Measurements from ENCODE around the gene KRTAP10-4.
"Not testable (repeated sequence)": the region's sequence is repeated elsewhere in the genome, so short reads cannot be mapped to it uniquely, and the experiment has no call there.

The KRTAP10-4 gene

DNA sequence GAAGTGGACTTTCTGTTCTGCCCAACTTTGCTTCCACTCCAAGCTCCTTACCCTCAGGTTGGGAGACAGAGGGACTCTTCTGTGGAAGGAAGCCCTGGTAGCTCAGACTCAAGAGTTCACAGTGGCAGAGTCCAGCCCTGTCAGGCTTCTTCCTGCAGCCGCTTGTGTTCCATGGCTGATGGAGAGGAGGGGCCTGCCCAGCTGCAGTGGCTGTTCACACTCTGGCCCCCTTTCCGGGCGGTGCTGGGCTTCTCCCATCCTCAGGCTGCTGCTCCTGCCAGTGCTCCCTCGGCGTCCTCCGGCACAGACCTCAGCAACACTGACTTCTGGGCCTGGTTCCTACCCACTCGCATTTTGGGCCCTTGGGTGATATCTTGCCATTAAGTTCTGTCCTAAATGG, 37.6 kb upstream of the KRTAP10-4 start:
- DNase-seq: no peak

DNA sequence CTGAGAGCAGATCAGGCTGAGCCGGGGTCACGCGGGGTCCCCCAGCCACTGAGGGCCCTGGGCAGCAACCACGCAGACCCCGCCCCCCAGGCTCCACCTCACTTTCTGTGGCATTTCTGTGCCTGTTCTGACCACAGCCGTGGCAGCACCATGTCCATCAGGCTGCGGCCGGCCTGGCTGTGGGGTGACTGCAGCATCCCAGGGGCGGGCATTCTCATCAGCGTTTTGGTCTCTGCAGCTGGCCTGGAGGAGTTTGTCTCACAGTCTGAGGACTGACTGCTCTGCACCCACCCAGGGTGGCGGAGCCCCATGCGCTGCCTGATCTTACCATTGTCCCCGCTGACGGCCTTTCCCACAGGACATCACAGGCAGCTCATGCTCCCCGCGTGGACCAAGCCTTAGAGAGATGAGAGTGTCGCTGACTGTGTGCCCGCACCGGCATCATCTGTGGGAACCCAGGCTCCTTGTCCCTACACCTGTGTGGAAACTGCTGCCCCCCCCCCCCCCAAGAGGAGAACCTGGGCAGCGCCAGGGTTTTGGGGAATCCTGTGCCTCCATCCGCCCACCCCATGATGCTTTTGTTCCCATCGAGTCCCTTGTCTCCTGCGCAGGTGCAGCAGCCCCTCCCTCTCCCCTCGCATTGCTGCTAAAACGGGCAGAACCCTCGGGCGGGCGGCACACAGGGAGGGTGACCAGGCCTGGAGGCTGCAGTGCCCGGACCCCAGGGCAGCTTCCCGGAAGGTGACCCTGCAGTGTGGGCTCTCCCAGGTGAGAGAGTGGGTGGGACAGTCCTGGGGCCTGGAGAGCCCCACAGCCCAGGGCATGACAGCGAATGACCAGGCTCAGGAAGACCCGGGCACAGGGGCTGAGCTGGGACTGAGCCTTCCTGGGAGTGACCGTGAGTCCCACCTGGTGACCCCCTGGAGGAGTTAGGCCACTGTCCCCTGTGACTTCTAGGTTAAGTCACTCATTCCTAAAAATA, 35.3 kb upstream of the KRTAP10-4 start:
- DNase-seq: no peak

DNA sequence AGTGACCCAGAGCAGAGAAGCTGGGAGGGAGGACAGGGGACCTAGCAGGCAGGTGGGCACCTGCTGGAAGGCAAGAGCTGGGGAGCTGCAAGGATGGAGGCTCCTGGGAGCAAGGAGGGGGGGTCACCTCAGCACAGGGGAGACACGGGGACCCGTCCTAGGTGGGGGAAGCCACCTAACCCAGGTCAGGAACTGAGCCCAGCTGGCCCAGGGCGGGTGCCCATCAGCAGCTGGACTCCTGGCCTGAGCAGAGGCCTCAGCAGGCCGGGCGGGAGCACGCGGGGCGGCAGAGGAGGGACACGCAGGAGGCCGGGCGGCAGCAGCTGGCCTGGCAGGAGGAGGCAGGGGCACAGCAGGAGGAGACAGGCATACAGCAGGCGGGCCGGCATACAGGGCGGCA, 34.5 kb upstream of the KRTAP10-4 start:
- no peak for DNase-seq

DNA sequence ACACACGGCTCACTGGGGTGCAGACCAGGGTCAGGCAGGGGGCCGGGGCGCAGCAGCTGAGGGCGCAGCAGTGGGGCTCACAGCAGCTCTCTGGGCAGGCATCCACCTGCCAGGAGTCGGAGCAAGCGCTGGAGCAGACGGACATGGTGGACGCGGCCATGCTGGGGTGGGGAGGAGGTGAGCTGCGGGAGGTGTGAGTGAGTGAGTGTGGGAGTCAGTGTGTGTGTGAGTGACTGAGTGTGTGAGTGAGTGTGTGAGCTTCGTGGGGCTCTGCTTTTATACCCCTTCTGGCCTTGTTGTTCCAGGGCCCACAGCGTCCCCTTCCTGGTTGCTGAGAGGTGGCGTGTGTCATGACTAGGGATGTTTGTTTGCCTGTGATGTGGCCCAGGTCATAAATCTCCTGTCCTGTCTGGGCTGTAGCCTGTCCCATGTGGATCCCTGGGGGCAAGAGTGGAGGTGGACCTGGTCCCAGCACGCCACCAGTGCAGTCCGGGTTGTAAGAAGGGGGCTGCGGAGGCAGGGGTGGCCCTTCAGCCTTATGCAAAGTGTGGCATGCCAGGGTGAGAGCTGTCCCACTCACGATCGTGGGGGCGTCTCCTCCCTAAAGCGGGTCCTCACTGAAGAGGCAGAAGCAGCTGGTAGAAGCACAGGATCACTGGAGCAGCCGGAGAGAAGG, 33.4 kb upstream of the KRTAP10-4 start, which contains the start of gene KRTAP10-1:
TSS of gene KRTAP10-1 (minus strand) at position 205 of the 676 bp plus-strand sequence. CDS start at position 160, 45 bp downstream.
- DNase-seq: no peak

DNA sequence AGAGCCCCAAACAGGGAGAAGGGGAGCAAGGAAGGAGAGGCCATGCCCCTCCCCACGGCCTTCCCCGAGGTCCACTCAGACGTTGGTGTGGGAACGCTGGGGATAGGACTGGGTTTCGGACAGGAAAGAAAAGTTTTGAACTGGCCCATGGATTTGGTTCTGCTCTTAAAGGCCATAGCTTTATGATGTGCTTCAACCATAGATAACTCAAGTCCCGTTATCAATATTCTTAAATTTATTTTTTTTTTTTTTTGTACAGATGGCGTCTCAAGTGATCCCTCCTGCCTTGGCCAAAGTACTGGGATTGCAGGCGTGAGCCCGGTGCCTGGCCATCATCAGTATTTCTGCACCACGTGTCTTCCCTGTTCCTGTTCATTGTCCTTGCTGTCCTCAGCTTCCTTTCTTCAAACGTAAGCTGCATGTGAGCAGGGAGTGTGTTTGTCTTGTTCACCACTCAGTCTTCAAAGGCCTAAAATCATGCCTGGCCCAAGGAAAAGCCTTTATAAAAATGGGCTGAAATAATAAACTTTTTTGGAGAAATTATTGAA, 32.7 kb upstream of the KRTAP10-4 start:
- DNase-seq: no peak

DNA sequence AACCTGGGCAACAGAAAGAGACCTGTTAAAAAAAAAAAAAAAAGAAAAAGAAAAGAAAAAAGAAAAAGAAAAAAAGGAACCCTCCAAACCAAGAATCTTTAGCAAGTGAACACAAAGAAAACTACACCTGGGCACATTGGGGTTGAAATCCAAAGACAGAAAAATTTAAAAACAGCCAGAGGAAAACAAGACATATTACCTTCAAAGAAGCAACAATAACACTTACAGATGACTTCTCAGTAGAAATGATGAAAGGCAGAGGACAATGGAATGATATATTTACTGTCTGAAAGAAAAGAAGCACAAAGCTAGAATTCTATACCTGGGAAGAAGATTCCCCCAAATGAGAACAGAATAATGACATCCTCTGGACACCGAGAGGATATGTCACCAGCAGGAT, 30.8 kb upstream of the KRTAP10-4 start:
- DNase-seq: no peak

DNA sequence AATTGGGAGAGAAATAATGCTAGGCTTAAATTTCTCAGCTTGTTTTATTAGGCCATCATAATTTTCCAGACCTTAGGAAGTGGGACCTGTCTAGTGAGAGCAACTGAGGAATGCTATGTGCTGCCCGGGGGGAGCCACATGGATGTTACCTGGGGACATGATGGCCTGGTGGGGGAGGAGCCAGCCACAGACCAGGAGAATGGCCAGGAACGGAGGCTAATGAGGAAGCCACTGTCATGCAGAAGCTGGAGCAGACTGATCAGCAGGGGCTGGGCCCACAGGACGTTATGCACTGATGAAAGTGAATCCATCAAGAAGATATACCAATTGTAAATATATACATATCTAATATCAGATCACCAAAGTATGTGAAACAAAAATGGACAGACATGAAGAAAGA, 29.0 kb upstream of the KRTAP10-4 start:
- DNase-seq: no peak

DNA sequence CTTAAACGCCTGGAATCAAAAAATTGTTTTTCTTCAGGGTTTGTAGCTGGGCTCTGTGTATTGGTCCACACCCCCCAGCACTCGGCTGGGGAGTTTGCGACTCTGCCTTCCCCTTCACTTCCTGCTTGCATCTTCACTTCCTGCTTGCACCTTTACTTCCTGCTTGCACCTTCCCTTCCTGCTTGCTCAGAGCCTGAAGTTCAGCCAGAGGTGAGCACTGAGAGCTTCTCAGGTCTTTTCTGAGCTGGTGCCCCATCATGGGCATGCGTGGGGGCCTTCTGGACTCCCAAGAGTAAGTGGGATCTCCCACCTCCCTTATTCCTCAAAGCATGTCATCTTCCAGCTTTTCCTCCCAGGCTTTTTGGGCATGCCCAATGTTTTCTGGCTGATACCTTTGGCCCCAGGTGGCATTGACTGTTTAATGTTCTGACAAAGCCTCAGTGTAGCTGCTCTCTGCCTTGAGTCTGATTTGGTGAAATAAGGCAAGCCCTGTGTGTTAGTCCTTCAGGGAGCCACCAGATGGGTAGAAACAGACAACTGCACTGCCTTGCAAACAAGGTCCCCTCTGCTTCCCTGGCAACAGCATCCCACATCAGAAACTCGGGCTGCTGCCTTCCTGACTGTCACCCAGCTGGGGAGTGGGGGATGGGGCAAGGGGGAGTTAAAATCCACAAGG, 25.7 kb upstream of the KRTAP10-4 start:
- DNase-seq: no peak

DNA sequence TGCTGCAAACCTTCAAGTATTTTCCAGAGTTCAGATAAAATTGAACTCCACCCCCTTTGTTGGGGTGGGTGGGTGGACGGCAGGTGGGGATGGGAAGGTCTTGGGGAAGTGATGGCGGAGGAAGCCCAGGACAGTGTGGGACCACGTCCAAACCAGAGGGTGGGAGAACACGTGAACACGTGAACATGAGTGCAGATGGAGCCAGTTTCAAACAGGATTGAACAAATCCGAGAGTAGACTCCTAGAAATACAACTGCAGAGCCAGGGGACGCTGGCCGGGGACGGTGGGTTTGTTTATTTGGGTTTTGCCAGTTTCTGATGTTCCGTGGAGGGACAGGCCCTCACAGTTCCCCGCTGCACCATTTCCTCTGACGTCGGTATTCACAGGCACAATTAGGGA, 25.1 kb upstream of the KRTAP10-4 start:
- DNase-seq: no peak

DNA sequence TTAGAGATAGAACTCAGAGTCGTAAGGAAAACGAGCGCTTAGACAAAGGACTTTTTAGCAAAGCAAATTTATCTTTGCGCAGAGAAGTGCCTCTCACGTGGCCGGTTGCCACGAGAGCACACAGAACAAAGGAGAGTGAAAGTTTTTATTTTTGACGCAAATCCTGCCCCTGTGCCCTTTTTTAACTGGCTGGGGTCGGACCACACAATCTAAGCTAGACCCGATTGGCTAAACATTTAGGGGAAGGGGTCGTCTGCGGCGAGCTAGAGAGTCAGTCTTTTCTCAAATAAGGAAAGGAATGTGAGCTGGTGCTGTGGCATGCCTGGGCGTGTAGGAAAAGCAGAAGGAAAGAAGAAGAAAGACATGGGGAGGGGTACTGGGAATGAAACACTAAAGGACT, 24.6 kb upstream of the KRTAP10-4 start:
- DNase-seq: no peak

DNA sequence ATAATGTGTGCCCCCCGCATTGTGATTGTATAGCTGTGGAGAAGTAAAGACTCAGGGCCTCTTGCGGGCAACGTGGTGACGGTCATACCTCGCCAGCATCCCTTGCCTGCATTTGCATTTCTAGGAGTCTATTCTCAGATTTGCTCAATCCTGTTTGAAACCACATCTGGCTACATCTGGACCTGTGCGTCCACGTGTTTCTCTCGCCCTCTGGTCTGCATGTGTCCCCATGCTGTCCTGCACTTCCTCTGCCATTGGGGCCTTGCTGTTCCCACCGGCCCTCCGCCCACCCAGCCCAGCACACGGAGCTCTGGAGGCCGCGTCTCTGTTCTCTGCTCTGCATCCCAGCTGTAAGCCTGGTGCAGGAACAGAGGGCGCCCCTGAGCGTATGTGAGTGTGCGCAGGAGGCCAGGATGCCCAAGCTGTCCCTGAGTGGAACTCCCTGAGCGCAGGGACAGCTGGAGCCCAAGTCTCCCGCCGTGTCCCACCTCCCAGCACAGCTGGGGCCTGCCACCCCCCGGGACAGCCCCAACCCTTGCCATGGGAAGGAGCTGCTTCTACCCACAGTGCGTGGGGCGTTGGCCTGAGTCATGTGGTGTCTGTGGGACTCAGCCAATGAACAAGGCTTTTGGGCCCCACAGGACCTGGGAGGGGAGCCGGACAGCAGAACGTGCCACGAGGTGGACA, 23.9 kb upstream of the KRTAP10-4 start:
- DNase-seq: no peak

DNA sequence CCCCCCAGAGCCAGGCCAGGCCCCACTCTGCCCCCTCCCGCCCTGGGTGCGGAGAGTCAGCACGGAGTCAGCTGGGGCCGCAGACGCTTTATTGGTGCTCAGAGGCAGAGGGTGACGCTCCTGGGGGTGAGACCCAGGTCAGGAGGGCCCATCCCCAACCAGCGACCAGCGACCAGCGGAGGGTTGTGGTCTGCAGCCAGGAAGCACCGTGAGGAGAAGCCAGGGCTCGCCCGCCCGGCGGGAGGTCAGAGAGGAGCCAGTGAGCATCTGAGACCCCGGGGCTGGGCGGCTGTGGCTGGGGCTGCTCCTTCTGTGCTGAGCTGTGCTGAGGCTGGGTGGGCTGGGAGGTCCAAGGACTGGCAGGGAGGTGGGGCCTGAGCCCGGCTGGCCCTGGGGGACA, 23.2 kb upstream of the KRTAP10-4 start:
- DNase-seq: not testable (repeated sequence)

DNA sequence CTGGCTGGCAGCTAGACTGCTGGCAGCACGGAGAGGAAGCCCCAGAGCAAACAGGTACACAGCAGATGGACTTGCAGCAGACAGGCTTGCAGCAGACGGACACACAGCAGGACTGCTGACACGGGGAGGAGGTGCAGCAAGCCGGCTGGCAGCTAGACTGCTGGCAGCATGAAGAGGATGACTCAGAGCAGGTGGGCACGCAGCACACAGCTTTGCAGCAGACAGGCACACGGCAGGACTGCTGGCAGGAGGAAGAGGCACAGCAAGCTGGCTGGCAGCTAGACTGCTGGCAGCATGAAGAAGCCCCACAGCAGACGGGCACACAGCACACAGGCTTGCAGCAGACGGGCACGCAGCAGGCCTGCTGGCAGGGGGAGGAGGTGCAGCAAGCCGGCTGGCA, 22.7 kb upstream of the KRTAP10-4 start:
- no peak for DNase-seq

DNA sequence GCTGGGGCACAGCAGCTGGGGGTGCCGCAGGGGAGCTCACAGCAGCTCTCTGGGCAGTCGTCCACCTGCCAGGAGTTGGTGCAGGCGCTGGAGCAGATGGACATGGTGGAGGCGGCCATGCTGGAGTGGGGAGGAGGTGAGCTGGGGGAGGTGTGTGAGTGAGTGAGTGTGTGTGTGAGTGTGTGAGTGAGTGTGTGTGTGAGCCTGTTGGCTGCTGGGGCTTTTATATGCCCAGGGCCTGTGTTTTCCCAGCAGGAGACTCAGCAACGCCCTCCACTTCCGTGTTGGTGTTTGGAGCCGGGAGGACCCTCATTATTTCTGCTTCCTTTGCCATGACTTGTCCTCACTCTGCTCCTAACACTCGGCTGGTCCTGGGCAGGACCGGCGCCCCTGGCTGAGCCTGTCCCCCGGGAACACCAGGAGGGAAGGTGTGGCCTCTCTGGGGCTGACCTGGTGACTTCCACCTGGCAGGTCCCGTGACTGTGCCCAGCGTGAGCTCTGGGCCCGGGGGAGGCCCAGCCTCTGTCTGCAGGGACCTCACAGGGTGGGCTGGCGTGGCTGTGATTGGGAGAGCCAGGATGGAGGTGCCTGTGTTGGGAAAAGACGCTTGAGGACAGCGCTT, 22.1 kb upstream of the KRTAP10-4 start, which contains the start of gene KRTAP10-2:
TSS of gene KRTAP10-2 (minus strand) at position 166 of the 622 bp plus-strand sequence. CDS start at position 119, 47 bp downstream.
- no peak for DNase-seq

DNA sequence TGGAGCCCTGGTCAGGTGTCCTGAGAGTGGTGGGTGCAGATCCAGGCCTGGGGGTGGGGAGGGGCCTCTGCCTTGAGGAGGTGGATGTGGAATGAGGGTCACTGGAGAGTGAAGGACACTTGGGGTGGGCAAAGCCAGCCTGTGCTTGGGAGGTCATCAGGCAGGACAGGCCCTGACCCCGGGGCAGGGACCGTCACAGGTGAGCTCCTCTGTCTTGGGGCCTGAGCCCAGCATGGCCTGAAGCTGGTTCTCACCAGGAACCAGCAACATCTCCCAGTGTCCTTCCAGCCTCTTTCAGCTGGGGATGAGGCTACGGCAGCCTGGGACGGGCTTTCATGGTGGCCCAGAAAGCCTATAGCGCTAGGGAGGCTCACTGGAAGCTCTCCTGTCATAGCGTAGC, 21.4 kb upstream of the KRTAP10-4 start:
- DNase-seq: no peak

DNA sequence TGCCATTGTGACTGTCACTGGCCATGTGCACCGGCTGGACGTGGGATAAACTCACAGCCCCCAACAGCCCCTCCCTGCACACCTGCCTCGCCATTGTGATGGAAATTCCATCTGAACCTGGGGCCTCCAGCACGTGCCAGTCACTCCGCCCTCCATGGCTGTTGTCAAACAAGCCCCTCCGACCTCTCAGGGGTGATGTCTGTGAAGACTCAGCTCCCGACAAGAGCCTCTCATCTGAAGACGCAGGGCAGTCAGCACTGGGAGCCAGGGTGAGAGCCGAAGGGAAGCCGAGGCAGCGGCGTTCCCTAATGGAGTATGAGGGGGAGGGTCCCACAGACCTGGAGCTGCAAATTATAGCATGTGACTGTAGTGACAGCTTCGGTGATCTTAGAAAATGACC, 20.8 kb upstream of the KRTAP10-4 start:
- no peak for DNase-seq

DNA sequence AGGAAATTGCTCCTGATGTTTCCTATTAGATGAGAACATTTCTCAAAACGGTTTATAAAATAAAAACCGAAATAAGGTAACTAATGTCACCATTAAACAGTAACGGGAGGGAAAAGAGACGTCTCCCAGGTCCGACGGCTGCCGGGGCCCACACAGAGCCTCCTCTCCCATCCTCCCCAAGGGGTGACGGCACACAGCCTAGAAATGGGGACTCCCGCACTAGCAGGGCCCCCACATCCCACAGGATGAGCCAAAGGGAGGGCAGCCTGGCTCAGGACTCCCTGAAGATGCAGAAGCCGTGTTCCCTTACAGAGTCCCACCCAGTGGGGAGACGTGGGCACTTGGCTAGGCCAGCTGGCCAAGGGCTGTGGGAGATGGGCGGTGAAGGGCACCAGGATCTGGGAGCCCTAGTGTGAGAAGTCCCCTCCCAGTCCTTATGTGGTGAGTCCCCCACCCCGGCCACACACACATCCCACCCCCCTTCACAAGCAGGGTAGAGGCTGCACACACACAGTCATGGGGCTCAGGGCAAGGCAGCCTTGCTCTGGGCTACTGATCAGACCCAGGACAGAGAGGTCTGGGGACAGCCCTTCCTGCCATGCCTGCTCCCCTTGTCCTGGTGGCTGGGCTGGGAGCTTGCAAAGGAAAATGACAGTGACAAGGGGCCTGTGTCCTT, 18.2 kb upstream of the KRTAP10-4 start:
- no peak for DNase-seq

DNA sequence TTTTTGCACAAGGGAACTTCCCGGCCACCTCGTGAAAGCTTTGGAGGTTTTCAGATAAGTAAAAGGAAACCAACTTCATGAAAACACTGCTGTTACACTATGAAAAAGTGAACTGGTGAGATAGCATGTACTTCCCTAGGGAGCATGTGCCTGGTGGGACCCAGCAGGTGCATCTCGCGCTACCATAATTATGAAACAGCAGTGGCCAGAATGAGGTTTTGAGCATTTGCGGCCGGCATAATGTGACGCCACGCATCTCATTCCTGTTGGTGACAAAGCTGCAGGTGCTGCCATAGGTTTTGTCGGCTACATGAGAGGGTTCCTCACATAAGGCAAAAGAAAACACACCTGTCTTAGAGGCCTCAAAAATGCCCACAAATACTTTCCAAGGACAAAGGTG, 16.6 kb upstream of the KRTAP10-4 start:
- no peak for DNase-seq

DNA sequence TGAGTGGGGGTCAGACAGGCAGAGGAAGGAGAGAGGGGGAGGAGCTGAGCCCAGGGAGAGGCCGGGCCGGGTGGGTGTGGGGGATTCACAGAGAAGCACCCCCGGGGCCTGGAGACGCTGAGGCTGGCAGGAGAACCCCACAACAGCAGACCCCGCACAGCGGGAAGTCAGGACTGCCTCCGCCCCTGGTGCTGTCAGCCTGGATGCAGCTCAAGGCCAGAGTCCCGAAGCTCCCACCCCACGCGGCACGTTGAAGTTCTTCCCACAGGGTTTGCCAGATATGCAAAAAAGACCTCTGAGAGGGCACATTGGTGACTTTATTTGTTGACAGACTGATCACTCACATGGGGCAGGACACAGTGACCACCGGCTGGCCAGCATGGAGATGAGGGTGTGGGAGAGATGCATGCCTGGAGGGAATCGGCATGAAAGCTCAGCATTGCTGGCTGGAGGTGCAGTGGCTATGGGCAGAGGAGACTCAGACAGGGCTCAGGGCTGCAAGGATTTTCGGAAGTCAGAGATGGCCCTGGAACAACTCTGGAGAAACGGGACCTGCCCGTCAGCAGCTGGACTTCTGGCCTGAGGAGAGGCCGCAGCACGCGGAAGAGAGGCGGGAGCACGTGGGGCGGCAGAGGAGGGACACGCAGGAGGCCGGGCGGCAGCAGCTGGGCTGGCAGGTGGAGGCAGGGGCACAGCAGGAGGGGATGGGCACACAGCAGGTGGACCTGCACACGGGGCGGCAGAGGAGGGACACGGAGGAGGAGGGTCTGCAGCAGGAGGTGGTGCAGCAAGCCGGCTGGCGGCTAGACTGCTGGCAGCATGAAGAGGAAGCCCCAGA, 15.8 kb upstream of the KRTAP10-4 start:
- DNase-seq: no peak

DNA sequence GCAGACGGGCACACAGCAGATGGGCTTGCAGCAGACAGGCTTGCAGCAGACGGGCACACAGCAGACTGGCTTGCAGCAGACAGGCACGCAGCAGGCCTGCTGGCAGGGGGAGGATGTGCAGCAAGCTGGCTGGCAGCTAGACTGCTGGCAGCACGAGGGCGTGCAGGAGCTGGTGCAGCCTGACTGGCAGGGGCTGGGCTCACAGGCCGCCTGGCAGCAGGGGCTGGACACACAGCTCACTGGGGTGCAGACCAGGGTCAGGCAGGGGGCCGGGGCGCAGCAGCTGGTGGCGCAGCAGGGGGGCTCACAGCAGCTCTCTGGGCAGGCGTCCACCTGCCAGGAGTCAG, 15.2 kb upstream of the KRTAP10-4 start:
- not testable (repeated sequence) for DNase-seq

DNA sequence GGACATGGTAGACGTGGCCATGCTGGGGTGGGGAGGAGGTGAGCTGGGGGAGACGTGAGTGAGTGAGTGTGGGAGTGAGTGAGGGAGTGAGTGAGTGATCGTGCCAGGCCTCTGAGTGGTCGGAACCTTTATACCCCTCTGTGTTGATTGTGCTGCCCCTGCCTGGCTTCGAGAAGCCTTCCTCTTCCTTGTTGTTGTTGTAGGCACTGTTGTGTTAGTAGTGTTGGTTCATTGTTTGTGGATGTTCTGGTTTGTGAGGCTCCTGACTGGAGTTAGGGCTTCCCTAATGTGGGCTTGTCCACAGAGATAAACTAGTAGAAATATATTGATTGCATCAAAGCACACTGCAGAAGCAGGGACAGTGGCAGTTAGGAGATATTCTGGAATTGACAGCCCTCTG, 14.8 kb upstream of the KRTAP10-4 start, which contains the start of gene KRTAP10-3:
TSS of gene KRTAP10-3 (minus strand) at position 101 of the 400 bp plus-strand sequence. CDS start at position 21, 80 bp downstream.
- no peak for DNase-seq

All from hematopoietic multipotent progenitor cell treated with erythropoietin and hydrocortisone succinate and interleukin-3 and kit ligand, for 4 days (in vitro differentiated cells).